ENCODE measurements around the gene ACSL6.

Gene ACSL6

GRCh38 chr5:132049093-132049492, 37.6 kb upstream of the ACSL6 start:
- no peak for DNase-seq (ENCODE audit: low read depth in 1 of 2, low spot score in 1 of 2)

DNA sequence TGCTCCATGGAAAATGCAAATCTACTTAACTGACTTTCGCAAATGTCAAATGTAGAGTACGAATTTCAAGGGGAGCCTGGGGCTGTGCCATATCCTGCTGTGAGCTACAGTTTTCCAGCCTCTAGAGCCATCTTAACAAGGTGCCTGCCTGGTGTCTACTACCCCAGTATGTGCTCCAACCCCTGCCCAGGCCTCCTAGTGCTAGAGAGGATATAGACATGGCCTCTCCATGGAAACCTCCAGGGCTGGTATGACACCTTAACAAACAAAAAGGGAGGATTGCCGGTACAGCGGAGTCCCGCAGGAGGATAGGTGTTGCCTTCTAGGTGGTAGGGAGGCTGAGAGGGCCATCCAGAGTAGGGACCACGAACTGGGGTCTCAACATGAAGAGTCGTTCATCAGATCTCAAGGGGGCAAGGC, 35.4 kb upstream of the ACSL6 start:
- no peak for DNase-seq (ENCODE audit: low read depth in 1 of 2, low spot score in 1 of 2)

GRCh38 chr5:132044207-132044606, 32.7 kb upstream of the ACSL6 start:
- DNase-seq (ENCODE audit: low read depth in 1 of 2, low spot score in 1 of 2) = no peak

DNA sequence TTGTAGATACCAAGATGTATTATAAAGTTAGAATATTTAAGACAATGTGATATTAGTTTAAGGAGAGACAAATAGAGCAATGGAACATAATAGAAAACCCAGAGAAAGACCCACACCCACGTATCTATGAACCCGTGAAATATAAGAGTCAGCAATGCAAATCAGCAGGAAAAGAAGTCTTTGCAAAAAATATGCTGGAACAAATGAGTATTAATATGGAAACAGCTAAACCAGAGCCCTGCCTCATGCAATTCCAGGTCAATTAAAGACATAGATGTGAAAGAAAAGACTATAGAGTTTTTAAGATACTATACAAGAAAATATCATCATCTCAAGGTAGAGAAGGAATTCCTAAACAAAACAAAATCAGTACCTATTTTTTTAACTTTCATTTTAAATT, 25.9 kb upstream of the ACSL6 start:
- DNase-seq (ENCODE audit: low read depth in 1 of 2, low spot score in 1 of 2) = no peak

DNA sequence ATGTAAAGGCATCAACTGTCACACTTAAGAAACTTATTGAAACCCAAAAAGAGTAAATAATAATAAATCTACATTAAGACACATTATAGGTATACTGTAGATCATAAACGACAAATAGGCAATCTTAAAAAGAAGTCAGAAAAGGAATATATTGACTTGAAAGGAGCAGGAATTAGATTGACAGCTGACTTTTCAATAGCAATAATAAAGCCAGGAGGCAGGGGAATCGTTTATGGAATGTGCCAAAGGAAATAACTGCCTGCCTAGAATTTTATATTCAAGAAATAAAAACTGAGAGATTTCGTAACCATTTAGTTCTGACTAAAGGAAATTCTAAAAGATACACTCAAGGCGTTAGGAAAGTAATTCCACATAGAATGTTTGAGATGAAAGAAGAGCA, 21.7 kb upstream of the ACSL6 start:
- no peak for DNase-seq (ENCODE audit: low read depth in 1 of 2, low spot score in 1 of 2)

DNA sequence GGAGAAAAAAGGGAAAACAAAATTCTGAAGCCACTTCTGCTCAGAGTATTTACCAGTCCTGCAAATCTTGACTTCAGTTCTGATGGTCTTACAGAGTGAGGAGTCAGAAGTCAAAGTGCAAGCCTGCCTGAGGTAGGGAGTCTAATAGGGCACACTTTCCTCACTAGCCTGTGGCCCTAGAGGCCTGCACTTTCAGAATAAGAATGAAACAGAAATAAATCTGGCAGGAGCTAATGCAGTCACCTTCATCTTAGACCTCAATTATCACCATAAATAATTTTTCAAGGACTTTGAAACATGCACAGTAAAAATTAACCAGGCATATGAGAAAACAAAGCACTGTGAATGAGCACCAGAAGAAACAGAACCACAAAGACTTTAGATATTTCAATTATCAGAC, 20.7 kb upstream of the ACSL6 start:
- DNase-seq (ENCODE audit: low read depth in 1 of 2, low spot score in 1 of 2) = no peak

GRCh38 chr5:132030610-132031009, 19.2 kb upstream of the ACSL6 start:
- no peak for DNase-seq (ENCODE audit: low read depth in 1 of 2, low spot score in 1 of 2)

DNA sequence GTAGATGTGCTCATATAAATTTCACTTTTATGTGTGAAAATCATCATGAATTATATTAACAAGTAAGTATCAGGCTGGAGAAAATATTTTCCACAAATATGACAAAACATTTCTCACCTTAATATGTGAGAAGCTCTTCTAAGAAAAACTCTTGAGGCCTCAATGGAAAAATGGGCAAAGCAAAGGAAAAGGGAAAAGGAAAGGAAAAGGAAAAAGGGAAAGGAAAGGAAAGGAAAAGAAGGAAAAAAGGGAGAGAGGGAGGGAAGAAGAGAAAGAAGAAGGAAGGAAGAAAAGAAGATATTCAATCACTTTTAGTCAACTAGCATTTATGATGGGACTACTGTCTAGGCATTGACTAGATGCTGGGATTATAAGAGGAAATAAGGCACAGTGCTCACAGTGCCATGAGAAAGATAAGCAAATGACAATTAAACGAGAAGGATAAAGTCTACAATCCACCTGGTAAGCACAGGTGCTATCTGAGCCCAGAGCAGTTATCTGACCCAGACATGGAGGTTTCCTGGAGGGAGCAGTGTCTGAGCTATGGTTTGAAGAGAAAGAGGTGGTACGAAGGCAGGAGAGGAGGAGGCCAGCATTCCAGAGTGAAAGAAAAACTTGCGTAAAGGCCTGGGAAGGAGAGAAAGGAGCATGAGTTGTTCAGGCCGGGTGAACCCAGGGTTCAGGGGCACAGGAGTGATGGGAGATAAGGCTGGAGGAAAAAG, 18.3 kb upstream of the ACSL6 start:
- DNase-seq (ENCODE audit: low read depth in 1 of 2, low spot score in 1 of 2) = no peak

GRCh38 chr5:132027027-132027426, 15.6 kb upstream of the ACSL6 start:
- no peak for DNase-seq (ENCODE audit: low read depth in 1 of 2, low spot score in 1 of 2)

GRCh38 chr5:132026516-132027008, 15.1 kb upstream of the ACSL6 start:
- no peak for DNase-seq (ENCODE audit: low read depth in 1 of 2, low spot score in 1 of 2)

GRCh38 chr5:132025403-132025971, 14.0 kb upstream of the ACSL6 start:
- DNase-seq (ENCODE audit: low read depth in 1 of 2, low spot score in 1 of 2) = no peak

- no peak for DNase-seq (ENCODE audit: low read depth in 1 of 2, low spot score in 1 of 2)
Measured at GRCh38 chr5:132024789-132025402, 13.4 kb upstream of the ACSL6 start.

- no peak for DNase-seq (ENCODE audit: low read depth in 1 of 2, low spot score in 1 of 2)
Measured at GRCh38 chr5:132024117-132024435, 12.6 kb upstream of the ACSL6 start.

DNA sequence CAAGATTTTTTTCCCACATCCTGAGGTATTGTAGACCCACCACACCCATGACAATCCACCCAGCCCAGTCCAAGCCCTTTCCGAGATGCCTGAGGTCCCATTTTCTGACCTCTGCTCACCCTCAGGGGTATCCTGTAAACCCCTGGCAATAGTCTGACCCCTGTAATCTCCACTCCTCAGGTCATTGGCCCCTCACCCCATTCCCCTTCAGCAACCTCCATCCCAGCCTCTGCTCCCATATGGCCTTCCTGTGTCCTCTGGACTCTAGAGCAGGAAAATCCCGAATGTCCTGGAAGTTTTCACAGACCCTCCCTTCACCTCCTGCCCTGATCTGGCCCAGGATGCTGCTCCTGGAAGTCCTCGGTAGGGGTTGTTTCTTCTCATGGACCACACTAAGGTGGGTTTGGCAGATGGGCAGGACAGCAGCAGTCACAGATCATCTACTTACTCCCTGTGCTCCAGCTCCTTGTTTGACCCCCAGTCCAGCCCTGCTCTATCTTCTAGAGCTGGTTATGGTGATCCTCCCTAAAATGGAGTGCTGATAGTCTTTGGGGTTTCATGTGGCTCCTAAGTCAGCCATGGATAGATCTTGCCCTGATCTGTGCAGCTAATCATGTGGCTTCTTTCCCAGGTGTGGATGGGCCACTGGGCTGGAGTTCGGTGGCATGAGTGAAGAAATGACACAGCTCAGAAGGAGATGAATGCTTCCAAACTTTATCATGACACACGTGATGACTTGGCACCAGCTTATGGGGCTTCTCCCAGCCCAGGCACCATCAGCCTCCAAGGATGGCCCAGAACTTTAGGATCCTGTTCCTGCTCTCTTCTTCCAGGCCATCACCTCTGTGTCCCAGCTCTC, 12.0 kb upstream of the ACSL6 start:
- no peak for DNase-seq (ENCODE audit: low read depth in 1 of 2, low spot score in 1 of 2)

- no peak for DNase-seq (ENCODE audit: low read depth in 1 of 2, low spot score in 1 of 2)
Measured at GRCh38 chr5:132022737-132023136, 11.3 kb upstream of the ACSL6 start.

GRCh38 chr5:132021654-132022053, 10.2 kb upstream of the ACSL6 start:
- DNase-seq (ENCODE audit: low read depth in 1 of 2, low spot score in 1 of 2) = no peak

- DNase-seq (ENCODE audit: low read depth in 1 of 2, low spot score in 1 of 2) = no peak
Measured at GRCh38 chr5:132020568-132021339, 9.3 kb upstream of the ACSL6 start.

DNA sequence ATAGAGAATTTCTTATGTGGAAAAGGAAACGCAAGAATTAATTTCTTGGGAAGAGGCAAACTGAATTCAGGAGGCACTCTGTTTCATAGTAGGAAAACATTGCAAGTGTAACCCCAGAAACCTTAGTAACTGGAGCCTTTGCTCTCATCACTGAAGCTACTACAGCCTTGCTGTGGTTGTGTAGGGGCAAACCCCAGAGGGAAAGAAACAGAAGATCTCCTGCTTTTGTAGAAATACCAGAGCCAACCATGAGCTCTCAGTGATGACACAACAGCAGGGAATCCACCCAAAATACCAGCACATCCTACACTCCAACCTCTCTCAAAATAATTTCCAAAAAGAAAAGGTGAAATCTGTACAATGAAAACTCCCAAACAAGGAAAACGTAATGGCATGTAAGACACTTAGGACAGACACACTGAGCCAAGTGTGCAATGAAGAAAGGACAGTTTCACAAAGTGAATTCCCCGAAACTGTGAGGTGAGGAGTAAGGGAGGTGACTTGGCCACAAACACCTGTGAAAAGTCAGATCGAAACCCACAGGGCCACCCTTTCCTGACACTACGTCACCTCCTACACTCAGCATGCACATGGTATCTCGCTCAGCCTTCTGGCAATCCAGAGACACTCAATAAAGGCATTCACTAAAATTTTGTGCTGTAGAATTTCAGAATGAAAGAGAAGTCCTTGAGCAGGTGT, 8.5 kb upstream of the ACSL6 start:
- peak; percentile 24 to 34 for DNase-seq (ENCODE audit: low read depth in 1 of 2, low spot score in 1 of 2)

- DNase-seq (ENCODE audit: low read depth in 1 of 2, low spot score in 1 of 2) = no peak
Measured at GRCh38 chr5:132019337-132019736, 7.9 kb upstream of the ACSL6 start.
